ENCODE data around the gene BCAM.

The BCAM gene

GRCh38 chr19:44817725-44818465 lies 9.0 kb downstream of the BCAM start:
- no peak for TF ChIP-seq FOXP2 (optimal IDR thresholded peaks at IDR 0.05; ENCODE audit: borderline replicate concordance, extremely low read depth, extremely low read length, insufficient read depth)

GRCh38 chr19:44818466-44819031 lies 9.6 kb downstream of the BCAM start:
- TF ChIP-seq TAF1 (IDR thresholded peaks at IDR 0.05; ENCODE audit: borderline replicate concordance, insufficient read depth, low read length) (no peak), REST (IDR thresholded peaks at IDR 0.05; ENCODE audit: insufficient read depth in 1 of 2, low read depth in 2 of 2, low read length in 2 of 2) (no peak), POLR2AphosphoS5 (IDR thresholded peaks at IDR 0.05; ENCODE audit: low read depth, low read length) (no peak), SIN3A (IDR thresholded peaks at IDR 0.05; ENCODE audit: borderline replicate concordance, insufficient read depth, low read length) (no peak), FOXP2 (optimal IDR thresholded peaks at IDR 0.05; ENCODE audit: borderline replicate concordance, extremely low read depth, extremely low read length, insufficient read depth) (no peak)

DNA sequence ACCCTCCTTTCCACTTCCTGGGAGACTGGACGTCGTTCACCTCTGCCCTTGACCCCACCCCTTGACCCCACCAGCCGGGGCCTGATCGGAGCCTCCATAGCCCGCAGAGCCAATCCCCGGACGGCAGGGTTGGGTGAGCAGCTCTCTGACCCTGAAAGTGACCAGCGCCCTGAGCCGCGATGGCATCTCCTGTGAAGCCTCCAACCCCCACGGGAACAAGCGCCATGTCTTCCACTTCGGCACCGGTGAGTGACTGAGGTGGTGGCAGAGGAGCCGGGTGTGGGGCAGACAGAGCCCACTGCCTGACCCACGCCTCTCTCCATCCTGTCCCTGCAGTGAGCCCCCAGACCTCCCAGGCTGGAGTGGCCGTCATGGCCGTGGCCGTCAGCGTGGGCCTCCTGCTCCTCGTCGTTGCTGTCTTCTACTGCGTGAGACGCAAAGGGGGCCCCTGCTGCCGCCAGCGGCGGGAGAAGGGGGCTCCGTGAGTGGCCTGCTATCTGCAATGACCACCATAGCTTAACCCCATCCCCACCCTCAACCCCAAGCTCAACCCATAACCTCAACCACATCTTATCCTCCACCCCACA lies 10.4 kb downstream of the BCAM start:
- TF ChIP-seq POLR2AphosphoS5 (IDR thresholded peaks at IDR 0.05; ENCODE audit: low read depth, low read length) (no peak), TAF1 (IDR thresholded peaks at IDR 0.05; ENCODE audit: borderline replicate concordance, insufficient read depth, low read length) (no peak), SIN3A (IDR thresholded peaks at IDR 0.05; ENCODE audit: borderline replicate concordance, insufficient read depth, low read length) (no peak), FOXP2 (optimal IDR thresholded peaks at IDR 0.05; ENCODE audit: borderline replicate concordance, extremely low read depth, extremely low read length, insufficient read depth) (no peak), REST (IDR thresholded peaks at IDR 0.05; ENCODE audit: insufficient read depth in 1 of 2, low read depth in 2 of 2, low read length in 2 of 2) (no peak)

- TF ChIP-seq FOXP2 (optimal IDR thresholded peaks at IDR 0.05; ENCODE audit: borderline replicate concordance, extremely low read depth, extremely low read length, insufficient read depth) (no peak), POLR2AphosphoS5 (IDR thresholded peaks at IDR 0.05; ENCODE audit: low read depth, low read length) (no peak), REST (IDR thresholded peaks at IDR 0.05; ENCODE audit: insufficient read depth in 1 of 2, low read depth in 2 of 2, low read length in 2 of 2) (no peak)
Measured at GRCh38 chr19:44820648-44821609, 12.0 kb downstream of the BCAM start.

DNA sequence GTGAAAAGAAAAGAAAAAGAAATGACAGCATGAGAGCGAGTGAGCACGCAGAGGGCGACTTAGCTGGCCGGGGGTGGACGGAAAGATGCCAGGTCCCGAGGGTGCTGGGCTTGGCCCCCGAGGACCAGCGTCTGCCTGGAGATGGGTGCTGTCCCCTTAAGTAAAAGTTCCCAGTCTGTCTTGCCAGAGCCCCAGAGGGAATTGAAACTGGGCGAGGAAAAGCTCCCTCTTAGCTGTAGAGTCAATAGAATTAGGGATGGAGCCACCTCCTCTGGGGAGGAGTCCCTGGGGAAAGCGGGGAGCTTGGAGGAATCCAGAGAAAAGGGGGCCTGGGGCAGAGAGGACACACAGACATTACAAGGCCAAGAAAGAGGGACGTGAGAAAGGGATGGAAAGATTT lies 13.3 kb downstream of the BCAM start:
- TF ChIP-seq SIN3A (IDR thresholded peaks at IDR 0.05; ENCODE audit: borderline replicate concordance, insufficient read depth, low read length) (no peak), FOXP2 (optimal IDR thresholded peaks at IDR 0.05; ENCODE audit: borderline replicate concordance, extremely low read depth, extremely low read length, insufficient read depth) (no peak), POLR2AphosphoS5 (IDR thresholded peaks at IDR 0.05; ENCODE audit: low read depth, low read length) (no peak), REST (IDR thresholded peaks at IDR 0.05; ENCODE audit: insufficient read depth in 1 of 2, low read depth in 2 of 2, low read length in 2 of 2) (no peak), TAF1 (IDR thresholded peaks at IDR 0.05; ENCODE audit: borderline replicate concordance, insufficient read depth, low read length) (no peak)
